ENCODE measurements around the gene CDNF.

DNA sequence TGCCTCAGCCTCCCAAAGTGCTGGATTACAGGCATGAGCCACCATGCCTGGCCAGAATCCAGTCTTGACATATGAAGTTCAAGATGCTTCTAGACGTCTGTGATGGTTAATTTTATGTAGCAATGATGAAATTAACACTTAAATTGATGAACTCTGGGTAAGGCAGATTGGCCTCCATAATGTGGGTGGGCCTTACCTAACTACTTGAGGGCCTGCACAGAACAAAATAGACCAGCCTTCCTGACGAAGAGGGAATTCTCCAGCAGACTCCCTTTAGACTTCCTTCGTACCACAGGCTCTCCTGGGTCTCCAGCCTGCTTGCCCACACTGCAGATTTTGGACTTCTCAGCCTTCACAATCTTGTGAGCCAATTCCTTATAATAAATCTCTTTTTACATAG is 4.7 kb downstream of the CDNF start:
- TF ChIP-seq REST (IDR thresholded peaks at IDR 0.05) (no peak), HNF4A (conservative IDR thresholded peaks at IDR 0.05) (no peak), RAD21 (IDR thresholded peaks at IDR 0.05) (no peak), YY1 (IDR thresholded peaks at IDR 0.05) (no peak)
- TF ChIP-seq, protein P1, sequence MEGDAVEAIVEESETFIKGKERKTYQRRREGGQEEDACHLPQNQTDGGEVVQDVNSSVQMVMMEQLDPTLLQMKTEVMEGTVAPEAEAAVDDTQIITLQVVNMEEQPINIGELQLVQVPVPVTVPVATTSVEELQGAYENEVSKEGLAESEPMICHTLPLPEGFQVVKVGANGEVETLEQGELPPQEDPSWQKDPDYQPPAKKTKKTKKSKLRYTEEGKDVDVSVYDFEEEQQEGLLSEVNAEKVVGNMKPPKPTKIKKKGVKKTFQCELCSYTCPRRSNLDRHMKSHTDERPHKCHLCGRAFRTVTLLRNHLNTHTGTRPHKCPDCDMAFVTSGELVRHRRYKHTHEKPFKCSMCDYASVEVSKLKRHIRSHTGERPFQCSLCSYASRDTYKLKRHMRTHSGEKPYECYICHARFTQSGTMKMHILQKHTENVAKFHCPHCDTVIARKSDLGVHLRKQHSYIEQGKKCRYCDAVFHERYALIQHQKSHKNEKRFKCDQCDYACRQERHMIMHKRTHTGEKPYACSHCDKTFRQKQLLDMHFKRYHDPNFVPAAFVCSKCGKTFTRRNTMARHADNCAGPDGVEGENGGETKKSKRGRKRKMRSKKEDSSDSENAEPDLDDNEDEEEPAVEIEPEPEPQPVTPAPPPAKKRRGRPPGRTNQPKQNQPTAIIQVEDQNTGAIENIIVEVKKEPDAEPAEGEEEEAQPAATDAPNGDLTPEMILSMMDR (IDR thresholded peaks at IDR 0.05; ENCODE audit: low read depth, low read length, missing input control): no peak
